ENCODE data around the gene RAB18.
A peak's percentile ranks its signal among the peaks of the same experiment; 100 is the strongest.
"Not testable (repeated sequence)": the region's sequence is repeated elsewhere in the genome, so short reads cannot be mapped to it uniquely, and the experiment has no call there.

RAB18 gene

DNA sequence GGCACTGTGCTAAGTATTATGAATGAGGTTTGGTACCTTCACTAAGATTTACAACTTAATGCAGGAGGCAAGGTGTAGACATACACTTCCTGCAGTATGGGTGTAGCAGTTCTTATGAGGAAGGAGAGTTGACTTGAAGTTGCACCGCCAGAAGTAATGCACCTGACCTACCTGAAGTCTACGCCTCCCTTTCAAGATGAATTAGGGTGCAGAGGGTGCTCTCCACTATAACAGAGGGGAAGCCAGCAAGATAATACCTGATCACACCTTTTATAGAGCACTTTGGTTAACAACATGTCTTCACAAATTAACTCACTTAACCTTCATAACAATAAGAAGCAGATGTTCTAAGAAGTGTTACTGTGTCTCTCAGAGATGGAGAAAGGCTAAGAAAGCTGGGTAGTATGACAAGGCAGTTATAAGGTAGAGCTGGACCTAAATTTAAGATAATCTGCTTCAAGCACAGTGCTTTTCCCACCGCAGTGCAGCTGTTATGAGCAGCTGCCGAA is 552 bp upstream of the RAB18 start:
- DNase-seq (ENCODE audit: low read depth) = no peak
- TF ChIP-seq, protein P1, sequence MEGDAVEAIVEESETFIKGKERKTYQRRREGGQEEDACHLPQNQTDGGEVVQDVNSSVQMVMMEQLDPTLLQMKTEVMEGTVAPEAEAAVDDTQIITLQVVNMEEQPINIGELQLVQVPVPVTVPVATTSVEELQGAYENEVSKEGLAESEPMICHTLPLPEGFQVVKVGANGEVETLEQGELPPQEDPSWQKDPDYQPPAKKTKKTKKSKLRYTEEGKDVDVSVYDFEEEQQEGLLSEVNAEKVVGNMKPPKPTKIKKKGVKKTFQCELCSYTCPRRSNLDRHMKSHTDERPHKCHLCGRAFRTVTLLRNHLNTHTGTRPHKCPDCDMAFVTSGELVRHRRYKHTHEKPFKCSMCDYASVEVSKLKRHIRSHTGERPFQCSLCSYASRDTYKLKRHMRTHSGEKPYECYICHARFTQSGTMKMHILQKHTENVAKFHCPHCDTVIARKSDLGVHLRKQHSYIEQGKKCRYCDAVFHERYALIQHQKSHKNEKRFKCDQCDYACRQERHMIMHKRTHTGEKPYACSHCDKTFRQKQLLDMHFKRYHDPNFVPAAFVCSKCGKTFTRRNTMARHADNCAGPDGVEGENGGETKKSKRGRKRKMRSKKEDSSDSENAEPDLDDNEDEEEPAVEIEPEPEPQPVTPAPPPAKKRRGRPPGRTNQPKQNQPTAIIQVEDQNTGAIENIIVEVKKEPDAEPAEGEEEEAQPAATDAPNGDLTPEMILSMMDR (IDR thresholded peaks at IDR 0.05; ENCODE audit: insufficient read depth, low read depth, low read length, missing control alignments) = no peak
- H3K4me3 ChIP-seq (ENCODE audit: low read length) = peak overlapping the region; percentile 31

DNA sequence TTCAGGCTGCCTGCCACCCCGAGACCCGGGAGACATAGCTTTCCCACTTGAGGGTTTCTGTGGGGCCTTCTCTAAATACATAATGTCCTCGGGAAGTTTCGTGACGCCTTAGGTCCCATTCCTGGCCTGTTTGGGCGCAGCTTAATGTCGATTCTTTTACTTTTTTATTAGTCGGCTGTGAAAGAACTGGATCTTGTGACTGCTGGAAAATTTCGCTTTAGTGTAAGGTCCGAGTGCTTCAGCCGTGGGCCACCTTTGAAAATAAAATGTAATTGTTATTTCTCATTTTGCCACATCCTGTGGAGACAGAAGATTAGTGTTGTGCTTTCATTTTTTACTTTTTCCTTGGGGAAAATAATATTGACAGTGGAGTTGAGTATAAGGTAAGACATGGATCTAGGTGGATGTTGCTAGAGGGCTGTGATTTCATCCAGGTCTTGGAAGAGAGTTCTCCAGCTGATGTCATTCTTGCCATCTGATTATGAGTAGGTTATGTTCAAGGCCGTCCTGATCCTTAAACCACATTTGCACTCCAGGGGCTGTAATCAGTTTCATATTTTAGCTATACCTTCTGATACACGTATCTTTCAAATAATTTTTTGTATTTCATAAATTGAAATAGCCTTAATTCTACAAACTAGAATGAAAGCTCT is 830 bp downstream of the RAB18 start:
- TF ChIP-seq, protein P1 (IDR thresholded peaks at IDR 0.05; ENCODE audit: insufficient read depth, low read depth, low read length, missing control alignments) = no peak
- DNase-seq (ENCODE audit: low read depth) = peak; percentile 75
- peak overlapping the region; percentile 79 for H3K4me3 ChIP-seq (ENCODE audit: low read length)

DNA sequence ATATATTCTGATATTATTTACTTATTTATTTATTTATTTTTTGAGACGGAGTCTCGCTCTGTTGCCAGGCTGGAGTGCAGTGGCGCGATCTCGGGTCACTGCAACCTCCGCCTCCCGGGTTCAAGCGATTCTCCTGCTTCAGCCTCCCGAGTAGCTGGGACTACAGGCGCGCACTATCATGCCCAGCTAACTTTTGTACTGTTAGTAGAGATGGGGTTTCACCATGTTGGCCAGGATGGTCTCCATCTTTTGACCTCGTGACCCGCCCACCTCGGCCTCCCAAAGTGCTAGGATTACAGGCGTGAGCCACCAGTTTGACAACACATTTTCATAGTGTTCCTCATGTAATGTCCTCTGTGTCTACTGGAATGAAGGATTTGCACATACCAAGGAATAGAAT is 1.4 kb downstream of the RAB18 start:
- not testable (repeated sequence) for DNase-seq (ENCODE audit: low read depth)
- peak overlapping the region; percentile 79 for H3K4me3 ChIP-seq (ENCODE audit: low read length)

DNA sequence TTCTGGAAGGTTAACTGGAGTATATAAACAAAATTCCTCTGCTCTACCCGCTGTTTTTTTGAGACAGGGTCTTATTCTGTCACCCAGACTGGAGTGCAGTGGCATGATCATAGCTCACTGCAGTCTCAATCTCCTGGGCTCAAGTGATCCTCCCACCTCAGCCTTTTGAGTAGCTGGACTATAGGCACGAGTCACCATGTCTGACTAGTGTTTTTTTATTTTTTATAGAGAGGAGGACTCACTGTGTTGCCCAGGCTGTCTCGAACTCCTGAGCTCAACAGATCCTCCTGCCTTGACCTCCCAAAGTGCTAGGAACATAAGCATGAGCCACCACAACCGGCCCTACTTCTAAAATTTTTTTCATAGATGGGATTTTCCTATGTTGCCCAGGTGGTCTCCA is 2.2 kb downstream of the RAB18 start:
- TF ChIP-seq, protein P1 (IDR thresholded peaks at IDR 0.05; ENCODE audit: insufficient read depth, low read depth, low read length, missing control alignments) = no peak
- DNase-seq (ENCODE audit: low read depth) = peak; percentile 24
- H3K4me3 ChIP-seq (ENCODE audit: low read length) = no peak overlapping the region

DNA sequence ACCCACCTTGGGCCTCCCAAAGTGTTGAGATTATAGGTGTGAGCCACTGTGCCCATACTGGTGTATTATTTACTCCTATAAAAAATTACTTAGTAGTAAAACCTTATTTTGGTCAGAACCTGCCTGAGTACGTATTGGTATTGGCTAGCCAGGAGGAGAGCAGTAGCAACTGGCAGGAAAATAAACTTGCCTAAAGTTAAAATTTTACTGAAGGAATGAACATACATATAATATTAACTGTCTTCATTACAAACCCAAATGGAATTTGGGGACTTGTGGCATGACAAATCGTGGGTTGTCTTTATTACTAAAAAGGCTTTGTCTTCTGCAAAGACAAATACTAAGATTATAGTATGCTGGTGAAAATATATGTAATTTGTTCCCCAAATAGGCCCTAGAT is 8.4 kb downstream of the RAB18 start:
- no peak for DNase-seq (ENCODE audit: low read depth)
- no peak overlapping the region for H3K4me3 ChIP-seq (ENCODE audit: low read length)
- TF ChIP-seq, protein P1 (IDR thresholded peaks at IDR 0.05; ENCODE audit: insufficient read depth, low read depth, low read length, missing control alignments) = no peak

DNA sequence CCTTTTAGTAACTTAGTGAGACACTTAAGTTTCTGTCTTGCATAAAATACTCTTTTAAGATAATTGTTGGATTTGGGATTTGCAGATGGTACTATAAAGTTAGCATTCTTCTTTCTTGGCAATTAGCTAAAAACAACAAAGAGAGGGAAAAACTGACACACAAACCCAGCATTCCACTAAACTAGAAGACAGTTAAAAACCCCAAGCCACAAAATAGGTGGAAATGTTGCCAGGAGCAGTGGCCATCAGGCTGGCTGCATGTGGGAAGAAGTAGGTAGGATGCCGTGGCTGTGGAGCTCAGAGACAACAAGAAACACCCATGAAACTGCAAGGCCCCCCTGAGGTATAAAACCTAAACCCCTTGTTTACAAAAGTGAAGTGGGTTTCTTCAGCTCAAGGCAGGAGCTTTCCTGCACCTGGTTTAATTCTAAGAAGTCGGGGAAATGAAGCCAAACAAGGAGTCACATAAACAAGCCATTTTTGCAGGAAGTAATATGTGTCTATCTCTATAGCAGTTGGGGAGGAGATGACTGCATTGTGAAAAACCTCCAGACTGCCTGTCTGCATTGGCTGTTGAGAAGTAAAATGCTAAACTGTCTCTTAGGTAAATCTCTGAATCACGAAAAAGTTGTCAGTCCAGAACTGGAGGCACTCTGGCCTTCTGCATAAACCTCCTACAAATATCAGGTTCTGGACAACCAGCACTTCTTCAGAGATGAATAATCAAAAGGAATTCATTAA is 9.5 kb downstream of the RAB18 start:
- H3K4me3 ChIP-seq (ENCODE audit: low read length) = peak overlapping the region; percentile 1
- DNase-seq (ENCODE audit: low read depth) = peak; percentile 90
- TF ChIP-seq, protein P1 (IDR thresholded peaks at IDR 0.05; ENCODE audit: insufficient read depth, low read depth, low read length, missing control alignments) = no peak

DNA sequence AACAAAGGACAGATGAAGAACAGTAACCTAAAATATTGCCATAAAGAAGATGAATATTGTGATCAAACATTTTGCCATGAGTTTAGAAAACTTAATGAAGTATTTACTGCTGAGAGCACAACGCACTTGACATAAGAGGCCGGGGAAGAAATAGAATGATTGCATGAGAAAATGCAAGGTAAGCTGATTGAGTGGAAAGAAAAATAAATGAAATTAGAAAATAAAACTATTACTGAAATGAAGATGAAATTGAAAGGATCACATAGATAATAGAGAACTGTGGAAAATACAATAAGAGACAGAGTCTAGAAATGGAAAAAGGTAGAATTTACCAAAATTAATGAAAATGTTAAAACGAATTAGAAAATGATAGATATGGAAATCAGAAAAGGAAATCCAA is 10.1 kb downstream of the RAB18 start:
- H3K4me3 ChIP-seq (ENCODE audit: low read length) = no peak overlapping the region
- TF ChIP-seq, protein P1 (IDR thresholded peaks at IDR 0.05; ENCODE audit: insufficient read depth, low read depth, low read length, missing control alignments) = no peak

More for the DNA sequence above, 10.1 kb downstream of the RAB18 start:
- no peak for DNase-seq (ENCODE audit: low read depth)

Measured in epithelial cell of esophagus (primary cell).